Measurements from ENCODE around the gene MAGI2.

MAGI2 gene

DNA sequence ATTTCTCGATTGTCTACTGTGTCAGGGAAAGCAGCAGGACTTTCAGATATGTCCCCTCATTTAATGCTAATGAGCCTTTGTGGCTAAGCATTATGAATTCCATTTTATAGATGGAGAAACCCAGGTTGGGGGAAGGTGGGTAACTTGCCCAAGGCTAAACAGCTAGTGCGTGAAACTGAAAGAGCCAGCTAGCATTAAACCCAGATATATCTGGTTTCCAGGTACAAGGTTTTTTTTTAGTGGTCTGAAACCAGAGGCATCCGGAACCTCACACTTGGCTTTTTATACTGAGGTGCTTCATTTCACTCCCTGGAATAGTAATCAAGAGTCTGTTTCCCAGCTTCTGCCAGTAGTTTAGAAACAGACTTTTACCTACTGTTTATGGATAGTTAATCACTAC is 960.1 kb downstream of the MAGI2 start:
- H3K4me3 ChIP-seq (ENCODE audit: low read length) = no peak overlapping the region
- H3K27ac ChIP-seq (ENCODE audit: low read depth, low read length) = no peak overlapping the region
- H3K27me3 ChIP-seq (ENCODE audit: control insufficient read depth, insufficient read depth, low read length) = no peaks in the 10 kb centered on the region
- H3K9ac ChIP-seq (ENCODE audit: low read length) = no peak overlapping the region
- no peaks in the 10 kb centered on the region for H3K4me1 ChIP-seq (ENCODE audit: control insufficient read depth, insufficient read depth, low read length)
- no peaks in the 10 kb centered on the region for H3K36me3 ChIP-seq (ENCODE audit: control insufficient read depth, insufficient read depth, low read length)

- H3K36me3 ChIP-seq (ENCODE audit: control insufficient read depth, insufficient read depth, low read length) = no peaks in the 10 kb centered on the region
- H3K9ac ChIP-seq (ENCODE audit: low read length) = no peak overlapping the region
- no peak overlapping the region for H3K4me3 ChIP-seq (ENCODE audit: low read length)
- H3K27ac ChIP-seq (ENCODE audit: low read depth, low read length) = no peak overlapping the region
- H3K4me1 ChIP-seq (ENCODE audit: control insufficient read depth, insufficient read depth, low read length) = no peaks in the 10 kb centered on the region
- H3K27me3 ChIP-seq (ENCODE audit: control insufficient read depth, insufficient read depth, low read length) = no peaks in the 10 kb centered on the region
Observed at GRCh38 chr7:78492146-78492545, 961.3 kb downstream of the MAGI2 start.

DNA sequence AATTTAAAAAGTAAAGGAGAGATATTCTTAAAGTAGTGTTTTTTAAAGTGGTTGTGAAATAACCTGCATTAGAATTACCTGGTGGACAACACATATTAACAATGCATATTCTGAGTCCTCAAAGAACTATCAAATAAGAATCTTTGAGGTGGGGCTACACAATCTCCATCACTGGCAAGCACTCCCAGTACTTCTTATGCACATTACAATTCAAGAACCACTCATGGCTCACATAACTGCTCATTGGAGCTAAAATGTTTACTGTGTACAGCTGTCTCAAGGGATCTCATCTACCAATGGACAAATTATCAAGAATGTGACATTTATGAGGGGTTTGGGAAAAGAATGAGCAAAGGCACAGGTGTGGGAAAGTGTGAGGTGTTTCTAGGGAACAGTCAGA is 962.9 kb downstream of the MAGI2 start:
- Histone ChIP-seq H3K9ac (ENCODE audit: low read length) (no peak overlapping the region), H3K27ac (ENCODE audit: low read depth, low read length) (no peak overlapping the region), H3K36me3 (ENCODE audit: control insufficient read depth, insufficient read depth, low read length) (no peaks in the 10 kb centered on the region), H3K27me3 (ENCODE audit: control insufficient read depth, insufficient read depth, low read length) (no peaks in the 10 kb centered on the region), H3K4me1 (ENCODE audit: control insufficient read depth, insufficient read depth, low read length) (no peaks in the 10 kb centered on the region), H3K4me3 (ENCODE audit: low read length) (no peak overlapping the region)

DNA sequence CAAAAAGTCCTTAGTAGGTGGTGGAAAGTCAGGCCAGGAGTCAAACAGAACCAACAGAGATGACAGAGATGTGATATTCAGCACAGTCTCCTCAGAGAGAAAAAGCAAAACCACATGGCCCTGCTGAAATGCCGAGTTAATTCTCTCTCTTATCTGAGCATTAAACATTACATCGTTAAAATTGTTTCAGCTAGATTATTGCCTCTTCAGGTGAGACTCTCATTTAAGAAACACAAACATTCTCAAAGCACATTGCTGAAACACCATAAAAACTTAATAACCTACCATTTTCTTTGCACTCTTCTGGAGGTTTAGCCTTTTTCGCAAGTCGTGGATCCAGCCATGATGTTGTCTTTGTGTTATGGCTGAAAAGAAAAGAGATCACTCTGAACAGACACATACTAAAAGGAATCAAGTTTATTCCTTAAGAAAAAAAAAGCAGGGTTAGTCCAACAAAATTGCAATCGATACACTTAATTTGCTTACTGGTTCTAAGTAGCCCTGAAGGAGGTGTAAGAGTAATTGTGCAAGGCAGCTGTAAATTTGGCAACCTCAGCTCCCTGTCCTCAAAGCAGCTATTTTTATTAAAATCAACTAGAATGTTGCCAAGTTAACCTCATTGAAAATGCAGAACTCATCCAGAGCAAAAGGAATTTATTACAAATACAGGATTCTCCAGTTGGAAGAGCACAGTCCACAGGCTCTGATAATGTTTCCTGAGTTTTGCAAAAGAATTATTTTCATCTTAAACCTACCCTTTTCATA is 963.8 kb downstream of the MAGI2 start:
- Histone ChIP-seq H3K4me1 (ENCODE audit: control insufficient read depth, insufficient read depth, low read length) (no peaks in the 10 kb centered on the region), H3K36me3 (ENCODE audit: control insufficient read depth, insufficient read depth, low read length) (no peaks in the 10 kb centered on the region), H3K9ac (ENCODE audit: low read length) (no peak overlapping the region), H3K4me3 (ENCODE audit: low read length) (no peak overlapping the region), H3K27ac (ENCODE audit: low read depth, low read length) (no peak overlapping the region), H3K27me3 (ENCODE audit: control insufficient read depth, insufficient read depth, low read length) (no peaks in the 10 kb centered on the region)

DNA sequence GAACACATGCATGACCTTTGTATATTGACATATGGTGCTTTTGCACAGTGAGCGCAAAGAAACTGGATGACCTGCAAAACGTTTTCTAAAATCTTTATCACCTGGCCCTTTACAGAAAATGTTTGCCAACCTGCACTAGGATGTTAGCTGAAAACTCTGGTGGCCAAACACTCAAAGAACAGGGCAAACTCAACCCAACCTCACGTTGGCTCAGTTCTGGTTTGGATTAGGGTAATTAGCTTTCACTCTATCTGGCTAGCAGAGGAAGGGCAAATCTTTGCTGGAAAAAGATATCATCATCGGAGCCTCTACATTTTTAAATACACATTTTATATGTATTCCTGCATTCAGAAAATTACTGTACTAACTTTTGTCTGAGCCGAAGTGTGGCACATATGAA is 966.0 kb downstream of the MAGI2 start:
- Histone ChIP-seq H3K27ac (ENCODE audit: low read depth, low read length) (no peak overlapping the region), H3K4me3 (ENCODE audit: low read length) (no peak overlapping the region), H3K36me3 (ENCODE audit: control insufficient read depth, insufficient read depth, low read length) (no peaks in the 10 kb centered on the region), H3K27me3 (ENCODE audit: control insufficient read depth, insufficient read depth, low read length) (no peaks in the 10 kb centered on the region), H3K9ac (ENCODE audit: low read length) (no peak overlapping the region), H3K4me1 (ENCODE audit: control insufficient read depth, insufficient read depth, low read length) (no peaks in the 10 kb centered on the region)

- Histone ChIP-seq H3K9ac (ENCODE audit: low read length) (no peak overlapping the region), H3K4me1 (ENCODE audit: control insufficient read depth, insufficient read depth, low read length) (no peaks in the 10 kb centered on the region), H3K27me3 (ENCODE audit: control insufficient read depth, insufficient read depth, low read length) (no peaks in the 10 kb centered on the region), H3K36me3 (ENCODE audit: control insufficient read depth, insufficient read depth, low read length) (no peaks in the 10 kb centered on the region), H3K27ac (ENCODE audit: low read depth, low read length) (no peak overlapping the region), H3K4me3 (ENCODE audit: low read length) (no peak overlapping the region)
Observed at GRCh38 chr7:78479348-78479747, 974.1 kb downstream of the MAGI2 start.

DNA sequence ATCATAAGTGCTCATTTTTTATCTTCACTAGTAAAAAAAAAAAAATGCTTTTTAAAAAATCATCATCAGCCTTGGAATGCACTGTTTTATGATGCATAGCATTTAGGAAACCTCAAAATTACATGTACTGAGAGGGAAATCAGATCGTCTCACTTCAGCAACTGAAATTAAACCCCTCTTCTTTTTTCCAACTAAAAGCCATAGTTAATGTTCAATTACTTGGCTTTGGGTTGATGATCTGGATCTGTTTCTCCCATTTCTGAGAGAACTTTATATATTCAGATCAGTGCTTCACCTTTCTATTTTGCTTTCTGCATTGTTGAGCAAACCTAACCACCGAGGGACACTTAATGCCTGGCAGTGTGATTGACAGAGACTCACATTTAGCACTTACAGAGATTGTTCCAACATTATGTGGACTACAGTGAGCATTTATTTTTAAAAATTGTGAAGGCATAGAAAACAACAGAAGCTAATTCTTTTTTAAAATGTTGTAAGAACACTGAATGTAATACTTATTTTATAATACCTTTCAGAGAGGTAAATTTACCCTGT is 976.5 kb downstream of the MAGI2 start:
- H3K4me1 ChIP-seq (ENCODE audit: control insufficient read depth, insufficient read depth, low read length) = no peaks in the 10 kb centered on the region
- no peaks in the 10 kb centered on the region for H3K36me3 ChIP-seq (ENCODE audit: control insufficient read depth, insufficient read depth, low read length)
- H3K27ac ChIP-seq (ENCODE audit: low read depth, low read length) = no peak overlapping the region
- no peaks in the 10 kb centered on the region for H3K27me3 ChIP-seq (ENCODE audit: control insufficient read depth, insufficient read depth, low read length)
- H3K9ac ChIP-seq (ENCODE audit: low read length) = no peak overlapping the region
- H3K4me3 ChIP-seq (ENCODE audit: low read length) = no peak overlapping the region

GRCh38 chr7:78473571-78474301 is 979.7 kb downstream of the MAGI2 start:
- H3K4me3 ChIP-seq (ENCODE audit: low read length) = no peak overlapping the region
- H3K36me3 ChIP-seq (ENCODE audit: control insufficient read depth, insufficient read depth, low read length) = no peaks in the 10 kb centered on the region
- H3K27me3 ChIP-seq (ENCODE audit: control insufficient read depth, insufficient read depth, low read length) = no peaks in the 10 kb centered on the region
- H3K27ac ChIP-seq (ENCODE audit: low read depth, low read length) = no peak overlapping the region
- H3K4me1 ChIP-seq (ENCODE audit: control insufficient read depth, insufficient read depth, low read length) = no peaks in the 10 kb centered on the region
- H3K9ac ChIP-seq (ENCODE audit: low read length) = no peak overlapping the region

DNA sequence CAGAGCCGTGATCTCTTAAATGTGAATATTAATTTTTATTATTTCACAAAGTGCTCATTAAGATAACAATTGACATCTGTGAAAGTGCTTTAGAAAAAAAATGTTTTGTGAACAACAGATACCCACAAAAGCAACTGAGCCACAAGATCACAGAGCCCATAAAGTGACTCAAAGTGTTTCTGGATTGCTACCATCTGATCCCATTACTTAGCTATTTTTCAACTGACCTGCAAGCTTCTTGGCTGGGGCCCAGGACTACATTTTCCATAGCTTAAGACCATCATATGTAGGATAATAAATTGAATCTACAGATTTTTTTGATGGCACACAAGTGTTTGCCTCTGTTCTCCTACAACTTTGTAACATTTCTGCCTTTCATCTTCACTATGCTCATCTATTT is 980.4 kb downstream of the MAGI2 start:
- Histone ChIP-seq H3K36me3 (ENCODE audit: control insufficient read depth, insufficient read depth, low read length) (no peaks in the 10 kb centered on the region), H3K4me3 (ENCODE audit: low read length) (no peak overlapping the region), H3K4me1 (ENCODE audit: control insufficient read depth, insufficient read depth, low read length) (no peaks in the 10 kb centered on the region), H3K9ac (ENCODE audit: low read length) (no peak overlapping the region), H3K27me3 (ENCODE audit: control insufficient read depth, insufficient read depth, low read length) (no peaks in the 10 kb centered on the region), H3K27ac (ENCODE audit: low read depth, low read length) (no peak overlapping the region)

GRCh38 chr7:78472519-78472918 is 980.9 kb downstream of the MAGI2 start:
- H3K27ac ChIP-seq (ENCODE audit: low read depth, low read length) = no peak overlapping the region
- H3K27me3 ChIP-seq (ENCODE audit: control insufficient read depth, insufficient read depth, low read length) = no peaks in the 10 kb centered on the region
- H3K9ac ChIP-seq (ENCODE audit: low read length) = no peak overlapping the region
- H3K4me3 ChIP-seq (ENCODE audit: low read length) = no peak overlapping the region
- no peaks in the 10 kb centered on the region for H3K36me3 ChIP-seq (ENCODE audit: control insufficient read depth, insufficient read depth, low read length)
- H3K4me1 ChIP-seq (ENCODE audit: control insufficient read depth, insufficient read depth, low read length) = no peaks in the 10 kb centered on the region

DNA sequence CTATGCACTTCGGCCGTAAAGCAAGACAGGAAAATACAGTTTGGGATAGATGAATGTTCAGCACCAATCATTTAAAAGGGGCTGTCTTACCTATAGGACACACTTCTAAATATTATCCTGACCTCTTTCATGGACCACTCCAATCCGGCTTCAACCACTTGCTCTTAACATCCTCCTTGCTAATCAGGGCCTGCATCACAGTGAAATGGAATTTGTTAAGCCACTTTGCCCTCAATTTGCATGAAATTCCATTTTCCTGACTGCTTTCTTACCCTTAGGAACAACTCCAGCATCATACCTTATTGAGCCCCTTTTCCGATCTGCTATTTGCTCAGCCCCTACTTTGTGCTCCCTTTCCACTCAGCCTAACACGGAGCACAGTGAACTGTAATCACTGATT is 987.6 kb downstream of the MAGI2 start:
- H3K27ac ChIP-seq (ENCODE audit: low read depth, low read length) = no peak overlapping the region
- H3K27me3 ChIP-seq (ENCODE audit: control insufficient read depth, insufficient read depth, low read length) = no peaks in the 10 kb centered on the region
- no peak overlapping the region for H3K9ac ChIP-seq (ENCODE audit: low read length)

GRCh38 chr7:78463039-78463438 is 990.4 kb downstream of the MAGI2 start:
- Histone ChIP-seq H3K27me3 (ENCODE audit: control insufficient read depth, insufficient read depth, low read length) (no peaks in the 10 kb centered on the region), H3K4me1 (ENCODE audit: control insufficient read depth, insufficient read depth, low read length) (no peaks in the 10 kb centered on the region), H3K4me3 (ENCODE audit: low read length) (no peak overlapping the region), H3K9ac (ENCODE audit: low read length) (no peak overlapping the region), H3K36me3 (ENCODE audit: control insufficient read depth, insufficient read depth, low read length) (no peaks in the 10 kb centered on the region), H3K27ac (ENCODE audit: low read depth, low read length) (no peak overlapping the region)

More for the DNA sequence above, 987.6 kb downstream of the MAGI2 start:
- Histone ChIP-seq H3K4me3 (ENCODE audit: low read length) (no peak overlapping the region), H3K36me3 (ENCODE audit: control insufficient read depth, insufficient read depth, low read length) (no peaks in the 10 kb centered on the region), H3K4me1 (ENCODE audit: control insufficient read depth, insufficient read depth, low read length) (no peaks in the 10 kb centered on the region)

Data from rectal smooth muscle tissue (tissue), 1 donor.